HCT116 (cell line): ENCODE data around the gene CFAP77. TPM values are rescaled to one million over a fixed set of nuclear protein-coding genes. Genes with fewer than 3 reads are reported as not detected.

Experiments
- ATAC-seq: fragments of 200-7000 bp; cut with Tn5 transposase; 2 replicates; pipeline ENCODE4 v1.9.1; 2020; ENCODE audit warnings: mild to moderate bottlenecking, moderate library complexity
- BruUV-seq: library from RNA; stranded (reverse); fragments of 400-500 nt; replicated peaks from 2 replicates; lab custom pipeline; 2021; lab: Mats Ljungman, UMichigan
- CTCF ChIA-PET: fragments of 300-600 bp; sonication (Branson Sonifier 250); formaldehyde crosslinking; loops from one replicate; lab custom pipeline; 2021; ENCODE audit warnings: antibody characterized with exemption; lab: Charles Lee
- POLR2A ChIA-PET: fragments of 300-600, 350-600 bp; sonication (Branson Sonifier 250); formaldehyde crosslinking; loops from one replicate; lab custom pipeline; 2021; ENCODE audit warnings: antibody characterized with exemption; lab: Charles Lee
- RAD21 ChIA-PET, 2 experiments: fragments of 300-600 bp; sonication (Branson Sonifier 250); formaldehyde crosslinking; loops; one replicate each; lab custom pipeline; 2023; ENCODE audit warnings: low total read pairs in 2 of 2; ENCODE audit not compliant: uncharacterized antibody in 2 of 2, unreplicated experiment in 2 of 2, low non-redundant PET in 1 of 2; lab: Charles Lee
- DNase-seq: peaks from one replicate; pipeline ENCODE4 v3.0.0-alpha.2; 2010; ENCODE audit warnings: low read depth, low spot score
- H2AFZ ChIP-seq: fragments of 200-600 bp; shearing (Covaris generic), sonication (generic); 2 replicates; pipeline ENCODE4 v1.6.1; 2017; ENCODE audit warnings: low read depth, mixed run types, mixed read lengths, antibody characterized with exemption, low read length; ENCODE audit not compliant: poor library complexity, severe bottlenecking
- H3K27ac ChIP-seq: 2 replicates; pipeline ENCODE4 v1.5.1; 2012; ENCODE audit warnings: low read depth, low read length
- H3K27me3 ChIP-seq: fragments of 200-600 bp; sonication (generic); 2 replicates; pipeline ENCODE4 v1.6.1; 2016; ENCODE audit warnings: mixed run types, low read length, mixed read lengths; ENCODE audit not compliant: insufficient read depth
- H3K36me3 ChIP-seq, 2 experiments: fragments of 200-500 bp in 1 of 2; fragments of 200-600 bp in 1 of 2; sonication (Bioruptor generic) in 1 of 2; sonication (generic) in 1 of 2; 2 replicates each; pipeline versions ENCODE4 v1.5.1 to v1.6.1; 2014 to 2016; ENCODE audit warnings: low read length in 2 of 2, inconsistent platforms in 1 of 2, mixed read lengths in 1 of 2, mixed run types in 1 of 2; ENCODE audit not compliant: insufficient read depth in 2 of 2, control insufficient read depth in 1 of 2
- H3K4me1 ChIP-seq, 2 experiments: fragments of 200-600 bp in 1 of 2; sonication (generic) in 1 of 2; 2 replicates each; pipeline versions ENCODE4 v1.5.1 to v1.6.1; 2012 to 2017; ENCODE audit warnings: low read length in 2 of 2, inconsistent platforms in 1 of 2, mild to moderate bottlenecking in 1 of 2, mixed read lengths in 1 of 2, mixed run types in 1 of 2, moderate library complexity in 1 of 2; ENCODE audit not compliant: insufficient read depth in 2 of 2, control insufficient read depth in 1 of 2
- H3K4me2 ChIP-seq: fragments of 200-600 bp; sonication (generic); 2 replicates; pipeline ENCODE4 v1.6.1; 2017; ENCODE audit warnings: mixed run types, low read length, mixed read lengths
- H3K4me3 ChIP-seq, 2 experiments: fragments of 200-600 bp in 1 of 2; sonication (generic) in 1 of 2; replicated peaks in 1 of 2; 2 replicates each; pipeline ENCODE4 v1.5.1; 2011 to 2016; ENCODE audit warnings: low read length in 2 of 2, control low read depth in 1 of 2, low read depth in 1 of 2, mild to moderate bottlenecking in 1 of 2, mixed read lengths in 1 of 2, mixed run types in 1 of 2
- H3K79me2 ChIP-seq: fragments of 200-600 bp; sonication (generic); 2 replicates; pipeline ENCODE4 v1.6.1; 2017; ENCODE audit warnings: mild to moderate bottlenecking, mixed run types, low read length, moderate library complexity, mixed read lengths; ENCODE audit not compliant: insufficient read depth
- H3K9ac ChIP-seq: fragments of 200-600 bp; sonication (generic); 2 replicates; pipeline ENCODE4 v1.6.1; 2016; ENCODE audit warnings: low read length, mixed read lengths
- H3K9me2 ChIP-seq: fragments of 200-600 bp; sonication (generic), shearing (Covaris generic); 2 replicates; pipeline ENCODE4 v1.6.1; 2017; ENCODE audit warnings: mixed run types, mild to moderate bottlenecking, moderate library complexity; ENCODE audit not compliant: insufficient read depth
- H3K9me3 ChIP-seq, 2 experiments: fragments of 200-500 bp in 1 of 2; fragments of 200-600 bp in 1 of 2; sonication (Bioruptor generic) in 1 of 2; sonication (generic) in 1 of 2; 2 replicates each; pipeline ENCODE4 v1.6.1; 2014 to 2017; ENCODE audit warnings: low read length in 2 of 2, mixed read lengths in 2 of 2, inconsistent platforms in 1 of 2, low read depth in 1 of 2, mild to moderate bottlenecking in 1 of 2, mixed run types in 1 of 2, moderate library complexity in 1 of 2; ENCODE audit not compliant: control insufficient read depth in 1 of 2, insufficient read depth in 1 of 2
- H4K20me1 ChIP-seq: fragments of 200-600 bp; sonication (generic), shearing (Covaris generic); 2 replicates; pipeline ENCODE4 v1.6.1; 2017; ENCODE audit warnings: mixed run types, mild to moderate bottlenecking, moderate library complexity; ENCODE audit not compliant: insufficient read depth
- ATF3 ChIP-seq: IDR thresholded peaks from 2 replicates; pipeline ENCODE4 v1.6.1; 2012
- CBX3 ChIP-seq: IDR thresholded peaks from 2 replicates; pipeline ENCODE4 v1.6.1; 2012; ENCODE audit warnings: low read depth
- EGR1 ChIP-seq: IDR thresholded peaks from 2 replicates; pipeline ENCODE4 v1.6.1; 2012; ENCODE audit warnings: low read depth
- ELF1 ChIP-seq: IDR thresholded peaks from 2 replicates; pipeline ENCODE4 v1.6.1; 2012; ENCODE audit warnings: low read depth, borderline replicate concordance
- EZH2phosphoT487 ChIP-seq: fragments of 200-600 bp; IDR thresholded peaks from 2 replicates; pipeline ENCODE4 v1.6.1; 2018; ENCODE audit warnings: antibody characterized with exemption, borderline replicate concordance
- POLR2A ChIP-seq: IDR thresholded peaks from 2 replicates; pipeline ENCODE4 v1.7.0; 2011; ENCODE audit warnings: borderline replicate concordance; ENCODE audit not compliant: insufficient read depth, insufficient read length; ENCODE audit errors: extremely low read depth
- RAD21 ChIP-seq: IDR thresholded peaks from 2 replicates; pipeline ENCODE4 v1.6.1; 2012; ENCODE audit warnings: low read depth, mild to moderate bottlenecking
- SIN3A ChIP-seq: IDR thresholded peaks from 2 replicates; pipeline ENCODE4 v1.6.1; 2012; ENCODE audit warnings: low read depth
- SP1 ChIP-seq: IDR thresholded peaks from 2 replicates; pipeline ENCODE4 v1.6.1; 2012; ENCODE audit warnings: low read depth
- SRF ChIP-seq: IDR thresholded peaks from 2 replicates; pipeline ENCODE4 v1.6.1; 2012; ENCODE audit warnings: low read depth
- YY1 ChIP-seq: IDR thresholded peaks from 2 replicates; pipeline ENCODE4 v1.6.1; 2011; ENCODE audit warnings: low read length, low read depth, moderate library complexity, mild to moderate bottlenecking; ENCODE audit not compliant: insufficient replicate concordance; ENCODE audit errors: extremely low read depth
- ZBTB33 ChIP-seq: IDR thresholded peaks from 2 replicates; pipeline ENCODE4 v1.6.1; 2011; ENCODE audit warnings: mild to moderate bottlenecking, low read length, moderate library complexity; ENCODE audit not compliant: insufficient replicate concordance; ENCODE audit errors: extremely low read depth
- ZFX ChIP-seq: fragments of 450-650 bp; IDR thresholded peaks from 2 replicates; pipeline ENCODE4 v1.6.1; 2017
- intact Hi-C: fragments of 100-400 bp; cut with micrococcal nuclease; formaldehyde crosslinking; loops from 2 replicates; pipeline ENCODE4 v1.10.0; 2022
- total RNA-seq: library from RNA; stranded (reverse); gene quantifications from one replicate; pipeline ENCODE4 v1.2.1, GENCODE V29; 2021; ENCODE audit not compliant: unreplicated experiment

Gene CFAP77
- total RNA-seq, 1 experiment from 2014 or later, result 0.98 TPM

GRCh38 chr9:132513416-132513815, 103.4 kb downstream of the CFAP77 start:
- no TSS peak for BruUV-seq
- Histone ChIP-seq H3K36me3 (no peaks in the 10 kb centered on the region), H3K27me3 (no peaks in the 10 kb centered on the region), H2AFZ (no peak overlapping the region), H3K4me1 (no peaks in the 10 kb centered on the region), H3K4me3 (no peak overlapping the region), H3K9me2 (no peaks in the 10 kb centered on the region), H3K4me2 (no peak overlapping the region), H4K20me1 (no peaks in the 10 kb centered on the region), H3K27ac (no peak overlapping the region), H3K79me2 (no peaks in the 10 kb centered on the region), H3K9me3 (no peaks in the 10 kb centered on the region), H3K9ac (no peak overlapping the region)
- RAD21 ChIA-PET, result no interaction called here
- CTCF ChIA-PET, result no interaction called here
- DNase-seq, result no peak
- ATAC-seq, result no peak
- intact Hi-C loops, result no loop called here
- POLR2A ChIA-PET, result no interaction called here
- TF ChIP-seq CBX3 (no peak), ATF3 (no peak)

- intact Hi-C loops, result no loop called here
- no peak overlapping the region for H3K9ac ChIP-seq
Measured at GRCh38 chr9:132514011-132514744, 104.2 kb downstream of the CFAP77 start.

More at GRCh38 chr9:132514011-132514744, 104.2 kb downstream of the CFAP77 start:
- no peak overlapping the region for H2AFZ ChIP-seq
- H3K9me2 ChIP-seq, result no peaks in the 10 kb centered on the region
- no peaks in the 10 kb centered on the region for H3K36me3 ChIP-seq
- ATAC-seq, result no peak
- ChIA-PET POLR2A (no interaction called here), CTCF (no interaction called here), RAD21 (no interaction called here)
- H3K27ac ChIP-seq, result no peak overlapping the region
- TF ChIP-seq EGR1 (no peak), EZH2phosphoT487 (no peak), ATF3 (no peak), SP1 (no peak), ZFX (no peak), ZBTB33 (no peak), SRF (no peak), SIN3A (no peak), YY1 (no peak), ELF1 (no peak), CBX3 (no peak), POLR2A (no peak), RAD21 (no peak)
- no peaks in the 10 kb centered on the region for H3K4me1 ChIP-seq
- H4K20me1 ChIP-seq, result no peaks in the 10 kb centered on the region
- BruUV-seq, result no TSS peak
- H3K4me3 ChIP-seq, result no peak overlapping the region
- H3K79me2 ChIP-seq, result no peaks in the 10 kb centered on the region
- H3K9me3 ChIP-seq, result no peaks in the 10 kb centered on the region
- no peaks in the 10 kb centered on the region for H3K27me3 ChIP-seq
- DNase-seq, result no peak
- no peak overlapping the region for H3K4me2 ChIP-seq
